HK-2 (cell line): ENCODE data around the gene SCAF11.

Source experiments
- DNase-seq: peaks from one replicate; pipeline ENCODE4 v3.0.0-alpha.2; 2018; ENCODE audit not compliant: unreplicated experiment

The SCAF11 gene

GRCh38 chr12:45981075-45981837 is 9.1 kb downstream of the SCAF11 start:
- DNase-seq: no peak

- DNase-seq: no peak
These were observed 9.8 kb downstream of the SCAF11 start for GRCh38 chr12:45980540-45980939.

DNA sequence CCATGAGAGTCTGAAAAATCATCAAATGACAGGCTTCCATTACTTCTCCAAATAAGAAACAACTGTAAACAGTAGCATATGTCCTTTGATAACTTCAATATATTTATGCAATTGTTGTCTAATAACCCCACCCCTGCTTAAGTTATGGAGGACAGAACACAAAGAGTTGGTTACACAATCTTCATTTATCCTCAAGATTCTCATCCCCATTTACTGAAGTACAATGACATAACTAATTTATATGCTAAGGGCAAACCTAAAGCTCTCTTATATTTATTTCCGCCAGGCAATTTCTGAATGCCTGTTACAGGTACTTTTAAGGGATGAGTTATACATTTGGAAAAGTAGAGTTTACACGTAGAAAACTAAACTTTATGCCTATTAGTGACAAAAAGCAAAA is 12.3 kb downstream of the SCAF11 start:
- DNase-seq: no peak

GRCh38 chr12:45977620-45978019 is 12.8 kb downstream of the SCAF11 start:
- no peak for DNase-seq

GRCh38 chr12:45975506-45975905 is 14.9 kb downstream of the SCAF11 start:
- no peak for DNase-seq

DNA sequence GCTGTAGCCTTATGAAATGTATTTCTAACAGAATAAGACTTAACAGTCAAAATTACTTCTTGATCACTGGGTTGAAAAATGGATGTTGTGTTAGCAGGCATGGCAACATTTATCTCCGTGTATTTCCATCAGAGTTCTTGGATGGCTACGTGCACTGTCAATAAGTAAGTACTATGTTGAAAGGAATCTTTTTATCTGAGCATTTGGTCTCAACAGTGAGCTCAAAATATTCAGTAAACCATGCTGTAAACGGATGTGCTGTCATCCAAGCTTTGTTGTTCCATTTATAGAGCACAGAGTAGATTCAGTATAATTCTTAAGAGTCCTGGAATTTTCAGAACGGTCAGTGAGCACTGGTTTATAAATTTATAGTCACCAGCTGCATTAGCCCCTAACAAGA is 15.5 kb downstream of the SCAF11 start:
- DNase-seq: no peak

- no peak for DNase-seq
These were observed 16.1 kb downstream of the SCAF11 start for GRCh38 chr12:45974171-45974719.

- DNase-seq: no peak
These were observed 16.8 kb downstream of the SCAF11 start for GRCh38 chr12:45973526-45973925.

- DNase-seq: no peak
These were observed 20.0 kb downstream of the SCAF11 start for GRCh38 chr12:45970391-45970790.

- DNase-seq: no peak
These were observed 21.3 kb downstream of the SCAF11 start for GRCh38 chr12:45969084-45969483.

DNA sequence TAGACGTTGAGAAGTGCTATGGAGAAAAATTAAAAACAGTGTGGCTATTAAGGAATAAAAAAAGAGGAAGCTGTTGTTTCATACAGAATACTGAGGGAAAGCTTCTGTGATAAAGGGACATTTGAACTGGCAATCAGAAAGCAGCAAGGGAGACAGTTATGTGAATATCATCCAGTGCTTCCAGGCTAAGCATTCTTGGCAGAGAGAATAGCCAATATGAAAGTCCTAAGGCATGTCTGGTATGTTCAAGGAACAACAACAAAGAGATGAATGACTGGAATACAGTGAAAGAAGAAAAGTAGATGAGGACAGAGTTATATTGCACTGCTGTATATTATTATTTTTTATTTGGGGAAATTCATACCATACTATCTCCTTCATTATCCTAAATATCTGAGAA is 23.9 kb downstream of the SCAF11 start:
- no peak for DNase-seq

DNA sequence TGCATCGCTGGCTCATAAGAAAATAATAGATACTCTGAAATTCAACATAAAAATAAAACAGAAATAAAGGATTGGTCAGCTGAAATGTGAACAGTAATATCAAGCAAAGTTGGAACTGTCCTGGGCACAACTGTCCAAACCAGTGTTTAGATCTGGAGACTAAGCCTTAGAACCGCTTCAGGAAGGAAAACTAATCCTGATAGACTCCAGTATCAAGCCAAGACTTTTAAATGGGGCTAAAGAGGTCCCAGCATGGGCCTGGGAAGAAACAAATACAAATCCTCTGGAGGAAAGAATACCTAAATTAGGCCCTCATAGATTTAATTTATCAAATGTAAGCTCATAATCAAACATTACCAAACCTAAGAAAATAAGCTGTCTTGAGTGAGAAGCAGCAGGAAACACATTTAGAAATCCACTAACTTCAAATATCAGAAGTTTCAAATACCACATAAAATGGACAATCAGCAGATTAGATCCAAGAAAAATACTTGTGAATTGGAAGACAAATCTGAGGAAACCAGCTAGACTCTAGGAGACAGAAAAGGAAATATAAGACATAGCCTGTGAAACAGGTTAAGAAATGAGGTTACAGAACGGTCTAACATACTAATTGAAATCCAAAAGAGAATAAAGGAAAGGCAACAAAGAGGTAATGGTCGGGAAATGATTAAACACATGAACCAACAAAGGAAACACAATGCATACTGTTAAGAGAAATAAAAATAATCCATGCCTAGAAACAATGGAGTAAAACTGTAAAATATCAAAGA is 27.6 kb downstream of the SCAF11 start:
- DNase-seq: no peak

- no peak for DNase-seq
These were observed 30.6 kb downstream of the SCAF11 start for GRCh38 chr12:45959728-45960127.

DNA sequence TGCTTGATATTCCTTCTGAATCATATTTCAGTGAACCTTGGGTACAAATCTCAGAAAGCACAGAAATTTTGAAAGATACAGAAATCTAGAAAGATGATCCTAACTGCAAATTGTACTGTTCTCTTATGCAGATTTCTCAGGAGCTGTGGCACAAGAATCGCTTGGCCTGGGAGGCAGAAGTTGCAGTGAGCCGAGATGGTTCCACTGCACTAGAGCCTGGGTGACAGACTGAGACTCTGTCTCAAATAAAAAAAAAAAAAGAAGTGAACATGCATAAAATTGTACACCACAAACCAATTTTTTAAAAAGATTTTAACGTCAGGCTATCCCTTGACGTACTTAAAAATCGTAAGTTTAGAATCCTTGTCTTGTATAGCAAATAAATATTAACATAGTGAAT is 31.3 kb downstream of the SCAF11 start:
- DNase-seq: no peak

- DNase-seq: no peak
These were observed 41.8 kb downstream of the SCAF11 start for GRCh38 chr12:45948546-45948945.

GRCh38 chr12:45946435-45946834 is 43.9 kb downstream of the SCAF11 start:
- no peak for DNase-seq

DNA sequence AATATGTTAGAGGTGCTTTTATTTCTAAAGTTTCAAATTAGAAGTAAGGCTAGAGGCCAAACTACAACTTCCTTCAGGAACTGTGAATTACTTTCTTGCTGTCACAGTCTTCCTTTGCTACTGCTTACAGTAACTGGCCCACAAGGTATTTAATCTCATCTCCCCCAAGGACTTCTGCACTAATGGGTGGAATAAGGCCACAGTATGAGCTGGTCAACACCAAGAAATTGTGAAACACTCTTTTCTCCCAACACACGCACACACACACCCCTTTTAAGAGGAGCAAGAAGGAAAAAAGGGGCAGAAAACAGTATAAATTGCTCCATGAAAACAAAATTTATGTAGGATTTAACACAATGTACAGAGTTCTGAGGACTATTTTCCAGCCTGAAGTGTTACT is 45.6 kb downstream of the SCAF11 start:
- DNase-seq: no peak

- DNase-seq: no peak
These were observed 50.6 kb downstream of the SCAF11 start for GRCh38 chr12:45939759-45940158.

DNA sequence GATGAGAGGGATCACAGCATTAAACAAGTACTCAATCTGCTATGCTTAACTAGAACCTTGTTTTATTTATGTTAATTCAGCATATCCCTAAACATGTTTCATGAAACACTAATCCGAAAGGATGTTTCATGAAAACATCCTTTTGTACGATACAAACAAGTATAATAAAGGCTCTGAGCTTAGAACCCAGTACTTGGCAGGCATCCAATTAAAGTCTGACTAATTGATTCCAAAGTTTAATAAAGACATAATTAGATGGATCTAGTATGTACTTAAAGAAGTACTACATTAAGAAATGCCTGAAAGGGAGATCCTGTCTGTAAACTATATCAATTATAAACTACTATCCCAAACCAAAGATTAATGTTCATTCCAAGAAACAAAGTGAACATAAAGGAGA is 51.8 kb downstream of the SCAF11 start:
- DNase-seq: no peak

DNA sequence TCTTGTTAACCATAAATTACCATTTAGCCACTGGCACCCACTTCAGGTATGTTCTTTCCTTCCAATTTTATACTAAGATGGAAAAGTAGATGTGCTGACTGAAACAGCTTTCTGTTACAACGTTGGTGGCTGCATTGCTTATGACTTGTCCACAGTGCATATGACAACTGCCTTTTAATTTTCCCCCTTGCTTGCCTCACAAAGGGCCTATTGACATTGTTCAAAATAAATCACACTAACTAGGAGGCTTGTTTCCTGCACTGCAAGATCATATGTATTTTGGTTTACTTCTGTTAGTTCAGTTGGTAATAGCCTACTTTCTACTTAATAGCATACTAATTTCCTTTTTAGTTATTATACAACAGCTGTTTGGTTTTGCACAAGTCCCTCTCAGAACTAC is 55.4 kb downstream of the SCAF11 start:
- DNase-seq: no peak

- DNase-seq: no peak
These were observed 56.9 kb downstream of the SCAF11 start for GRCh38 chr12:45933504-45933903.

- DNase-seq: no peak
These were observed 60.0 kb downstream of the SCAF11 start for GRCh38 chr12:45930369-45930768.

DNA sequence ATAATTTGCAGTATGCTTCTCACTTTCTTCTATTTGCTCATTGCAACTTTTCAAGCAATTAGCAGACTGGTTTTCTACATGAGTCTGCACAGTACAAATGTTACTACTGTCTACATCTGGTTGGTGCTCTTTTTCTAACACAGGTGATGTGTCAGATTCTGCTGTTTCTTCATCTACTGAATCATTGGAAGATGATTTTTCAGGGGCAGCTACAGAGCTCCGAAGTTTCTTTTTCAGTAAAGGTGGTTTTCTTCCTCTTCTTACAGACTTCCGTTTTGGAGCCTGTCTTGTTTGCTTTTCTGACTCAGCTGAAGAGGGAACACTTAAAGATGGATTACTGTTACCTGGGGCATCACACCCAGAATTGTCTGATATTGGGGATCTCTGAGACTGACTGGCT is 62.1 kb downstream of the SCAF11 start:
- DNase-seq: no peak
